IPS-18c (cell line): ENCODE results near the gene TPPP2.

ENCODE experiments used
- H3K4me3 ChIP-seq: 2 replicates; pipeline ENCODE4 v1.7.0; 2013; ENCODE audit warnings: low read depth, mild to moderate bottlenecking, low read length, moderate library complexity; ENCODE audit not compliant: insufficient read depth
- H3K9me3 ChIP-seq: one replicate; pipeline ENCODE4 v1.6.1; 2013; ENCODE audit warnings: mild to moderate bottlenecking, low read length, moderate library complexity; ENCODE audit not compliant: control insufficient read depth, insufficient read depth

Gene TPPP2

GRCh38 chr14:21047378-21047781 lies 17.4 kb downstream of the TPPP2 start:
- Histone ChIP-seq H3K9me3 (no peaks in the 10 kb centered on the region), H3K4me3 (no peak overlapping the region)

DNA sequence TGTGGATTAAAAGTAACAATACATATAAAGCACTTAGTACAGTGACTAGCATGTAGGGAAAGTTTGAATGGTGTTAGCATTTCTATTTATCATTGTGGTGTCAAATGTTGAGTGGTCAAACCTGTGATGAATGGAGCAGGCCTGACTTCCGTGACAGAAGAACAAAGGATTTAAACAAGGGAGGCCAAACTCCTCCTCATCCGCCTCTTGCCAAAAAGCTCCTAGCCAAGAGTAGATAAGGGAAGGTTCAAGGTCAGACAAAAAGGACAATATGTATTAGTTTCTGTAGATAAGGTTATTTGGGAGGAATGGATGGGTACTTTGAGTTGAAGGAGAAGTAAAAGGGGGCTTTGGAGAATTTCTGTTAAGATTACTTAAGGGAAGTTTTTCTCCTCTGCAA lies 18.6 kb downstream of the TPPP2 start:
- no peak overlapping the region for H3K4me3 ChIP-seq

DNA sequence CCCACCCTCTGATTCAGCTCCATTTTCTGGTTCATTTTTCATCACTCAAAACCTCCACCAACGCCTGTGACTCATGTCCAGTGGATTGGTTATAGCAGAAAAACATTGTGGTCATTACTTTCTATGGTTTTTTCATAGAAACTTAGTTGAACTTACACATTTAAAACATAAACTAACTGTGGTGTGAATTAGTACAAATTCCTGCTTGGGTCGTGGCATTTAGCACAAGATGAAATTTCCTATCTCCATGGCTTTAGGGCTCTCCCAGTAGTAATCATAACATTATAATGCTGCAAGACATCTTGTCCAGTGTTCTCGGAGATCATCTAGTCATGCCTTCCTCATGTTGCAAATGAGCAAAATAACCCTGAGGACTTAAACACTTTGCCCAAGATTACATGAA lies 19.3 kb downstream of the TPPP2 start:
- no peak overlapping the region for H3K4me3 ChIP-seq
- H3K9me3 ChIP-seq = no peaks in the 10 kb centered on the region

More for the DNA sequence above, 18.6 kb downstream of the TPPP2 start:
- no peaks in the 10 kb centered on the region for H3K9me3 ChIP-seq

DNA sequence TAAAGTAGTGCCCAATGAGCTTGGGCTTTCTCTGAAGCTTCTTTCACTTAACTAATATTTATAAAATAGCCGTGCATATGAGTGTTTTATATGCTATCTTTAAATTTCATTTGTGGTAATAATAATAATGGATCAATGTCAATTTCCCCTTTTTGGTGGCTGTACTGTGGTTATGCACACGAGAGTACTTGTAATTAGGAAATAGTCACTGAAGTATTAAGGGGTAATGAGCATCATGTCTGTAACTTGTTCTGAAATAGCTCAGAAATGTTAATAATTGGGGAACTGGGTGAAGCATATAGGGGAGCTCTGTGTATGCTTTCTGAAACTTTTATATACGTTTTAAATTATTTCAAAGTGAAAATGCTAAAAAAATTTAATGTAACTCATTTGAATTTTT lies 20.6 kb downstream of the TPPP2 start:
- no peak overlapping the region for H3K4me3 ChIP-seq
- H3K9me3 ChIP-seq = no peaks in the 10 kb centered on the region

- no peaks in the 10 kb centered on the region for H3K9me3 ChIP-seq
- no peak overlapping the region for H3K4me3 ChIP-seq
These were observed 23.4 kb downstream of the TPPP2 start for GRCh38 chr14:21053184-21054122.

GRCh38 chr14:21054123-21054767 lies 24.2 kb downstream of the TPPP2 start:
- Histone ChIP-seq H3K9me3 (no peaks in the 10 kb centered on the region), H3K4me3 (no peak overlapping the region)

- no peak overlapping the region for H3K4me3 ChIP-seq
- no peaks in the 10 kb centered on the region for H3K9me3 ChIP-seq
These were observed 24.7 kb downstream of the TPPP2 start for GRCh38 chr14:21054768-21055145.

GRCh38 chr14:21055432-21056117 lies 25.6 kb downstream of the TPPP2 start:
- Histone ChIP-seq H3K4me3 (no peak overlapping the region), H3K9me3 (no peaks in the 10 kb centered on the region)

DNA sequence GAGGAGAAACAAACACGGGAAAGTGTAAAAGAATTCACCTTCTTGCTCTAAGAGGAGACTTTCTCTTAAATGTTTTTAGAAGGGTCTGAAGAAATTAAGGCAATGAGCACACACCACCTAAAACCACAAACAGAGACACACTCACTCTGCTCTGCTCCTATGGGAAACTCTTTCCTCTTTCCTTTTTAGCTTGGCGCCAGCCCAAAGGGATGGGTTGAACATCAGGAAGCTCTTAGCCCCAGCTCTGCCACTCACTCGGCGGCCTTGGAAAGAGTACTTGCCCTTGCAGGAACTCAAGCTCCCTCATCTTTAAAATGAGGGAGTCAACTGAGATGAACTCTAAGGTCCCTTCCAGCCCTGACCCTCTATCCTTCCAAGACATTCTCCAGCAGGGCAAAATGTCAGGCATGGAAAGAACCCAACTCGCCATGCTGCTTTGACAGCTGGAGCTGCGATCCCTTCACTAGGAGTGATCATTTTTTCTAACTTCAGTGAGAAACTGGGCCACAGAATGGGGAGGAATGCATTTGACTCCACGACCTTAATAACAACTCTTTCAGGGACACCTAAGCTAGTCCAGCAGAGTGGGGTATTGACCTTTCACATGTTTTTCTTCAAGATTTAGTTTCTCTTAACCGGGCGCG lies 26.6 kb downstream of the TPPP2 start:
- Histone ChIP-seq H3K9me3 (no peaks in the 10 kb centered on the region), H3K4me3 (no peak overlapping the region)

GRCh38 chr14:21057803-21058675 lies 28.0 kb downstream of the TPPP2 start, which contains the start of gene RNASE8:
Gene RNASE8, plus strand, starts transcription at chr14:21057822. Its CDS starts 71 bp downstream, at chr14:21057893.
- Histone ChIP-seq H3K9me3 (no peaks in the 10 kb centered on the region), H3K4me3 (no peak within 1 kb of the TSS)

DNA sequence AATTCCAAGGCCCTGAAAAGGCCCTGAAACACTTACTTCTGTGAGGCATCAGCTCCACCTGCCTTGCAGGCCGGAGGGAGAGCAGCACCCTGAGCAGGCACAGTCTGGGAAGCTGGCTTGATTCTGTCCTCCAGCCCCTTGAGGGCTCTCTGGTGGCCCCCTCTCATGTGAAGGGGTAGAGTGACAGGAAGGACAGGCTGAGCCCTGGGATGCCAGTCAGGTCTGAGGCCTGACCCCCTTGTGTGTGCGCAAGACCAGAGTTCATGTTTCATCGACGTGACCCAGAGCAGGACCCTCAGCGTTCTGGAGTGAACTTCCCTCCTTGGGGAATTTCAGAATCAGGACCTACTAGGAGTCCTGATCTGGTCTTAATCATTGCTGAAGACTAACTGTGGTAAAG lies 28.9 kb downstream of the TPPP2 start:
- Histone ChIP-seq H3K9me3 (no peaks in the 10 kb centered on the region), H3K4me3 (no peak overlapping the region)

DNA sequence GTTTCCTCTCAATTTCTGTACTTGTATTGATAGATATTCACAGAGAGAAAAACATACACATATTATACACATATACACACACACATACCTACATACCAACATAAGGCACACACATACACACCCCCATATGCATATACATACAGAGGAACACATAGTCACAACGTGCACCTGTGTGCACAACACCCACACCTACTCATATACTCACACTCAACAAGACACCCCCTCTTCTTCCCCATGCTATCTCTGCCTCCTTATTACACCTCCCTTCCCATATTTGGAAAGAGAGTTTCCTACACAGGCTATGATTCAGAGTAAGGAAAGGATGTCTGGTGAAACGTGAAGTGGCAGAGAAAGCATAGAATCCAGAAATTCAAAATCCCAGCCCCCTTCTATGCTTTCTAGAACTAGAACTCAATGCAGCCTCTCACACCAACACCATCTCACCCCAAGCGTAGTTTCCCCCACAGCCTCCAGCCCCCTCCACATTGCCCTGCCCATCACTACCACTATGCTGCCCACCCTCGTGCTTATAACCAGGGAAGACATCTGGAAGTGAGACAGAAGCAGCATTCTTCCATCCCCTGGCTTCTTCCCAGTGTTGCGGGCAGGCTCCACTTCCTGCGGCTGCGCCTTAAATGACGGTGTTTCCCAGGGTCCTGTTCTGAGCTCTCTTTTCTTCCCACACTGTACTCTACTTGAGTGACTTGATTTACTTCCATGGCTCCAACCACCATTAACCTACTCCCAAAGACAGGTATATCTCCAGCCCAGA lies 30.0 kb downstream of the TPPP2 start:
- no peak overlapping the region for H3K4me3 ChIP-seq

GRCh38 chr14:21060614-21061346 lies 30.8 kb downstream of the TPPP2 start:
- Histone ChIP-seq H3K4me3 (no peak overlapping the region), H3K9me3 (no peaks in the 10 kb centered on the region)

More for the DNA sequence above, 30.0 kb downstream of the TPPP2 start:
- no peaks in the 10 kb centered on the region for H3K9me3 ChIP-seq

- H3K4me3 ChIP-seq = no peak overlapping the region
- H3K9me3 ChIP-seq = no peaks in the 10 kb centered on the region
These were observed 31.3 kb downstream of the TPPP2 start for GRCh38 chr14:21061347-21061668.

DNA sequence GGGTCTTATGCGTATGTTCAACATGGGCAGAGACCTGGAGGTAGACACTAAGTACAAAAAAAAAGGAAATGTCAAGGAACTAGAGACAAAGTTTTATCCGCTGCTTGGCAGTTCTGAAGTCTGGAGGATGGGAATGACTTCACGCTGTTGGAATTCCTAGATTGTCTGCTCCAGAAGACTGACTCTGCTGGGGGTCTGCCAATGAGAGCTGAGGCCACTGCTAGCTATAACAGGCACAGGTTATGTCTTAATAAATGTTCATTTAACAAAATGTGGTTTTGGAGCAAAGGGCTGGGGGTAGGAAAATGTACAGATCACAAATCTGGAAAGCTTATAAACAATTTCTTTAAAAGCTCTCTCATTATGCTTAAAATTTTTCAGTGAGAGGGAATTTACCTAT lies 33.5 kb downstream of the TPPP2 start:
- Histone ChIP-seq H3K9me3 (no peaks in the 10 kb centered on the region), H3K4me3 (no peak overlapping the region)
